ENCODE data around the gene CCDC71.

Gene CCDC71

DNA sequence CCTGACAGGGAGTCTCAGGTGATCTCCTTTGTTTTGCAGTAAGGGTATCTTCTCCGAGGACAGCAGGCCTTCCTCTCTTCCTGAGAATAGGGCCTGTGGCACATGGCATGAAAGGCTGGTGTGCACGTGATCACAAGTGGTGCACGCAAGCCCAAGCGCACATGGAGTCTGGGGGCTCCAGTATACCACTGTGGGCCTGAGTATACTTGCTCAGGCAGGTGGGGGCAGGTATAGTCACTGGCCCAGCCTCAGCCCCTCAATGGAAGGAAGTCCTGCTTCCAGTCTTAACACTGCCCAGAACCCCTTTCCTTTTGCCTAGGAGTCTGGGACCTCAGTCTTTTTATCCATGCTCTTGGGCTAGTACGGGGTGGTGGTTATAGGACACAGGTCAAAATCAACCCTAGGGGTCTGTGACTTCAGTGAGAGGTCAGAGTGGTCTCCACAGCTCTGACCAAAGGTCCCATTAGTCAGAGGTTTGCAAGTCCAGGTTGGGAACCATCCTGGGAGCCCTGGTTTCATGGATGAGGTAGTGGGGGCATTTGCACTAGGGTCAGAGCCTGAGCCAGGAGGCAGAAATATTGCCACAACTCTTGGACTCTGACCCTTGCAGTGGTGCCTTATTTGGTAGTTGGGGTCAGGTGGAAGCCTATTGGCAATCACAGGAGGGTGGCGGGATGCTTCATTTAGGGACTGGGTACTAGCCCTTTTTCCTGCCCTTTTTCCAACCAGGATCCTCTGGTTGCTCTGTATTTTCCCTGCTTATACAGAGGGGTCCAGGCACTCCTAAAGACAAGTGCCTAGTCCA is 823 bp upstream of the CCDC71 start:
- DNase-seq, result no peak

GRCh38 chr3:49164983-49165720 is 979 bp downstream of the CCDC71 start:
- no peak for DNase-seq

- no peak for DNase-seq
Measured at GRCh38 chr3:49163609-49164008, 2.5 kb downstream of the CCDC71 start.

DNA sequence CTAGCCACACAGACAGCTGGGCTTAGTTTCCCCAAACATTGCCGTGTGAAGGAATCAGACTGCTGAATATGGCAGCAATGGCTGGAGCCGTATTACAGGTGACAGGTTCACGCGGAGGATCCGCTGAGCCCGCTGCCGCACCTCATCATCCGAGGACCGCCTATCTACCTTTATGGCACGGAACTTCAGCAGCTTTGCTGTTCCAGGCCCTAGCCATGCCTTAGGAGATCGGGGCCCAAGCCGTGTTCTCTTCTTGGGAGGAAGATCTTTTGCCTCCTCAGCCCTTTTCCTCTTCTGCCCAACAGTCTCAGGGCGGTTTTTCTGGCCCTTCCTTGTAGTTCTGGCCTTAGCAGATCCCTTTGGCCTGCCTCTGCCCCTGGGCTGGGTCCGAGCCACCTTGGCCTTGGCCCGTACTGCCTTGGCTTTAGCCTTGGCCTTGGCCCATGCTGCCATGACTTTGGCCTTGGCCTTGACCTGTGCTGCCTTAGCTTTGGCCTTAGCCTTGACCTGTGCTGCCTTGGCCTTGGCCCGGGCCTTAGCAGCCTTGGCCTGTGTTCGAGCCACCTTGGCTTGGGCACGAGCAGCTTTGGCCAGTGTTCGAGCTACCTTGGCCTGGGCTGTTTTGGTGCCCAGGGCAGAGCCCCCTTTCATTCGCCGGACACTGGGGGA is 3.2 kb downstream of the CCDC71 start:
- no peak for DNase-seq

GRCh38 chr3:49161808-49162530 is 4.2 kb downstream of the CCDC71 start:
- DNase-seq, result no peak

DNA sequence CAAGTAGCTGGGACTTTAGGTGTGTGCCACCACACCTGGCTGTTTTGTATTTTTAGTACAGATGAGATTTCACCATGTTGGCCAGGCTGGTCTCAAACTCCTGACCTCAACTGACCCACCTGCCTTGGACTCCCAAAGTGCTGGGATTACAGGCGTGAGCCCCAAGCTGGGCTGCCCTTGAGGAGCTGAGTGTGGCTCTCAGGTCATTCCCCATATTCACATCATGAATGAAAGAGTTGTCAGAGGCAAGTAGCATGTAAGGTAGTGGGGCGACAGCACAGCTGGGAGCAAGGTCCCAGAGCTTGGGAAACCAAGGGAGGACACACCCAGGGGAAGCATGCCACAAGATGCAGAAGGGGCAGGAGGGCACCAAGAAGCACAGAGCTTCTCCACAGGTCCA is 4.9 kb downstream of the CCDC71 start:
- DNase-seq, result no peak

DNA sequence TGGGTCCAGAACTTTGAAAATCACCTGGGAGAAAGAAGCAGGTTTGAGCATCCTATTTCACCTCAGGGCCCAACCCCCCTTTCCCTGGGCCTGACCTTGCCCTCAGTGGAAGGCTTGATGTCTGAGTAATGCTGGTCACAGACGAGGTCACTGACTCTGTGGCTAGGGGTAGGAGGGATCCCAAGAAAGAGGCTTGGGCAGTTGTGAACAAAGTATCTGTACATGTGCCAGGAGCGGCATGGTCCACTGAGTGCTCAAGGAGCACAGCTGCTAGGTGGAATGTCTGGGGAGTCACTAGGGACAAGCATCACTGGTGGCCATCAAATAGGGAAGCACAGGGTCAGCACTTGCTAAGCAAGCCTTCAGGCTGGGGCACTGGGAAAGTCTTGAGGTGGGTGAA is 7.3 kb downstream of the CCDC71 start:
- DNase-seq, result no peak

DNA sequence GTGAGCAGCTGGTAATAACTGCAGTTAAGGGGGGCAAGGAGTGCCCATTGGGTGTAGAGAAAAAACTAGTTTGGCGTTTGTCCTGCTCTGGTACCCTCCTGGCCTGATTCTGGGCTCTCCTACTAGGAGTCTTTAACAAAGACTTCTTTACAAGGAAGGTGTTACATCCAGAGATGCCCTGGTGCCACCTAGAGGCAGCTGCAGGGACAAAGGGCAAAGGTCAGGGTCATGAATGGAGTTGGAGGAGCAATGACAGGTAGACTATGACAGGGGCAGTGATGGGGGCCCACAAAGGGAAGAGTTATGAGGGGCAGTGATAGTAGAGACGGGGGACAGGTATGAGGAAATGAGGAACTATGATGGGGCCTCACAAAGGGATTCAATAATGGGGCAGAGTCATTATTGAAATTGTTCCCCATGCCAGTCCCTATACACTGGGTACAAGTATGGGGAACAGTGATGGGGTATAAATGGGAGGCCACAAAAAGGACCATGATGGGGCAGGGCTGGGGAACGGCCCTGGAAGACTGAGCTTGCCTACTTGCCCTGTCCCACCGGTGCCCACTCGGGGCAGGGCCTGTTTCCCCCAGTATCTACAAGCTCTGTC is 7.9 kb downstream of the CCDC71 start:
- peak; percentile 67 for DNase-seq

- DNase-seq, result no peak
Measured at GRCh38 chr3:49157289-49157688, 8.8 kb downstream of the CCDC71 start.

DNA sequence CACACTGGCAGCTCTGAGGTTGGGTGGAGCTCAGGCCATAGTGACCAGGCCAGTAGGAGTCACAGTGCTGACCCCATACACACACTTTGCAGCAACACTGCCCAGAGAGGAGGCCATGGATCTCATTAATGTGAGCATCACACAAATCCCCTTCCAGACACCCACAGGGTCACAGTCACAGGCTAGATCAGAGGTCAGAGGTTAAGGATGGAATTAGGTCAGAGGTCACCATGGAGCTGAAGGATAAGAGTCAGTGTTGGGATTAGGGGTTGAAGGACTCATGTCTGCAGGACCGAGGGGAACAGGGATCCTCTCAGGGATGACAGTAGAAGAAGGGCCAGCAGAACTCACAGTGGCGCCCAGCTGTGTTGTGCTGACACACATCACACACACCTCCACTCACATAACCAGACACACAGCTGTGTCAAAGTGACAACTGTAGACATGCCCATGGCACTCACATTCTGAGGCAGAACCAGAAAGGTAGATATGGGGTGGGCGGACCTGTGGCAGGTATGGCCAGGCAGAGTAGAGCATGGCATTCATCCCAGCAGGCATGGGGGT is 12.7 kb downstream of the CCDC71 start:
- DNase-seq, result no peak

- no peak for DNase-seq
Measured at GRCh38 chr3:49151610-49152009, 14.5 kb downstream of the CCDC71 start.

- DNase-seq, result no peak
Measured at GRCh38 chr3:49148159-49148558, 18.0 kb downstream of the CCDC71 start.

DNA sequence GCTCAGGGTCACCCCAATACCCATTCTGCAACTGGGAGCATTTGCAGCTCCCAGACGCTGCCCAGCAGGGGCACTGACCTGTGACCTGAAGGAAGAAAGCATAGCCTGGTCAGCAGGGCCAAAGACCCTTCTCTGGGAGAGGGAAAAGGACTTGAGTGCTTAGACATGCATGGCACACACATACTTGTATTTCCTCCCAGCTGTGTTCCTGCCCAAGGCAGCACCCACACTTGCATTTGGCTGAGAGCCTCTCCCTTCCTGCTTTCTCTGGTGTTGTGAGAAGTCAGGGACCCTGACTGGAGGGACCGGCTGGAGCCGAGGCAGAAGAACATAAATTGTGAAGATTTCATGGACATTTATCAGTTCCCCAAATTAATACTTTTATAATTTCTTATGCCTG is 26.1 kb downstream of the CCDC71 start:
- no peak for DNase-seq

DNA sequence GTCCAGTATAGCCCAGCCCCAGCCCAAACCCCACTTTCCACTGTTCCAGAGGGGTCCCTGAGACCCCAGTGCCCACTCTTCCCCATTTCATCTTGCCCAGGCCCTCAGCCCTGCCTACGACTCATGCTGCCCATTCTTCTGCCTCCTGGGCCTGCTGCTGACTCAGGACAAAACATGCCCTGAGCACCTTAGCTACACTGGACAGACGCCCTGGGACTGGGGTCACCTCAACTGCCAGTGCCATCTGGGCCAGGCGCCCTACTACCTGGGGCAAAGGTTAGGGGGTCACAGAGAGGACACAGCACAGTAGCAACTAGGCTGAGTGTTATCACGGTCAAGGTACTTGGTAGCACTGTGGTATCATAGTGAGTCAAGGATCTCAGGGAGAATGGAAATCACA is 30.6 kb downstream of the CCDC71 start:
- no peak for DNase-seq

- DNase-seq, result no peak
Measured at GRCh38 chr3:49134471-49135265, 31.5 kb downstream of the CCDC71 start.

GRCh38 chr3:49133226-49133951 is 32.7 kb downstream of the CCDC71 start:
- no peak for DNase-seq

- DNase-seq, result no peak
Measured at GRCh38 chr3:49132437-49133225, 33.5 kb downstream of the CCDC71 start, which contains the start of gene LAMB2. Gene LAMB2, minus strand, starts transcription at chr3:49133050. Its CDS starts 183 bp downstream, at chr3:49132867.

DNA sequence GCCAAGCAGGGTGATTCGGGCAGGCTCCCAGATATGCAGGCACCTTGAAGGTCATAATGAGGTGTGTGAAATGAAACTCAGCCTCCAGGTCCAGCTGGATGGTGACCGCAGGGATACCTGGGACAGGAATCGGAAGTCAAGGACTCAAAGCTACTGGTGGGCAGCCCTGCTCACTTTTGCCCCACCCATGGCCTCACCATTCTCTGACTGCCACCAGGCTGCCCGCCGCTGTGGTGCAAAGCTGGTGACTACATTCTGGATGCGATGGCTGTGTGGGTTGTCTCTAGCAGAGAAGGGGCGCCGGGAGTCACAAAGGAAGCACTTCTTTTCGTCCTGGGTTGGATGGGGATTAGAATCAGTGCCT is 34.1 kb downstream of the CCDC71 start:
- DNase-seq, result no peak

GRCh38 chr3:49131576-49131975 is 34.6 kb downstream of the CCDC71 start:
- DNase-seq, result no peak

GRCh38 chr3:49131040-49131439 is 35.1 kb downstream of the CCDC71 start:
- no peak for DNase-seq

Data from CD4-positive, alpha-beta T cell treated with Interleukin-4 for 4 hours (primary cell).